ENCODE data around the gene NIF3L1. TPM values are rescaled to one million over a fixed set of nuclear protein-coding genes. Genes with fewer than 3 reads are reported as not detected.

NIF3L1 gene
- total RNA-seq, 1 experiment from 2014 or later: 55.4 TPM

DNA sequence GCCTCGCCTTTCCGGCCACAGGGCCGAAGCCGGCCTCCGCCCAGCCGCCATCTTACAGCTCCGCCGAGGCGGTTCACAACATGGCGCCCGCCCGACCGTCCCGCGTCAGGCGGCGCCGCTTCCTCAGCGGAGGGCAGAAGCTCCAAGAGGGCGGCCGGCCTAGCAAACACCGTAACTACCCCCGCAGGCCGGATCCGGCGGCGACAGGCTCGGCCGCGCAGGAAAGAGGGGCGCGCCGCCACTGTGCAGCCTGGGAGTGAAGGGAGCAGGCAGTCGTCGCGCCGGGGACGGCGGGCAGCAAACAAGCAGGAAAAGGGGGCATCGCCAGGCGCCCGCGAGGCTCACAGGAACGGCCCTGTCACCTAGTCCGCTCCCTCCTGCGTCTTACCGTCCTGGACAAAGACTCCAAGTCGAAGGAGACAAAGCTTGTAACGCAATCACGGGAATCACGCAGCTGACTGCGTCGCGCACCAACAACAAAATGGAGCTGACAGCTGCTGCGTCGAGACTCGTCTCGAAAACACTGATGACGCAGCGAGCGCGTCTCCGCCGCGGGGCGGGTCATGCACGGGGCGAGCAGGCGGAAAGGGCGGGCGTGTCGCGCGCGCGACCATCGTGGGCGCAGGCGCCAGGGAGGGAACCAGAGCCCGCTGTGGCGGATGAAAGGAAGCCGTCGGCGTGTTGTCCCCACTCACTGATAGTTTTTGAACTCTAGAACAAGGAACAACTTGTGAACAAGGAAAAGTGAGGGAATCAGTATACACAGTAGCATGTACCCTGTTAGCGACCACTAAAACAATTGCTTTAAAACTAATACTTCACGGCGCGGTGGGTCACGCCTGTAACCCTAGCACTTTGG is 24.8 kb upstream of the NIF3L1 start, which contains the start of gene CLK1:
Gene CLK1 (minus strand): TSS at position 483 of the 859 bp plus-strand sequence. CDS start 2,796 bp downstream, outside the sequence.
- Histone ChIP-seq H3K27me3 (ENCODE audit: insufficient read depth, low read length) (no peaks in the 10 kb centered on the region), H4K5ac (ENCODE audit: insufficient read length, low read depth, low read length) (peak within 1 kb of the TSS; percentile 8), H2BK20ac (ENCODE audit: low read depth, low read length, poor library complexity, severe bottlenecking) (no peak within 1 kb of the TSS), H2AFZ (ENCODE audit: low read length) (no peak within 1 kb of the TSS), H4K91ac (ENCODE audit: insufficient read length, low read depth, low read length) (peak within 1 kb of the TSS; percentile 53), H3K79me1 (ENCODE audit: insufficient read depth, low read depth, low read length, poor library complexity, severe bottlenecking) (no peaks in the 10 kb centered on the region), H3K9me3 (ENCODE audit: control insufficient read depth, low read depth, low read length) (no peaks in the 10 kb centered on the region), H3K4ac (ENCODE audit: low read depth, low read length) (no peak within 1 kb of the TSS; the same call in 1 of the 2 replicates), H2BK15ac (ENCODE audit: low read depth, low read length) (no peak within 1 kb of the TSS), H4K8ac (replicated peaks; ENCODE audit: insufficient read length, low read depth, low read length) (peak within 1 kb of the TSS; percentile 34), H4K20me1 (ENCODE audit: control insufficient read depth, insufficient read depth, insufficient read length) (no peaks in the 10 kb centered on the region), H3K18ac (ENCODE audit: insufficient read length, low read depth, low read length) (peak within 1 kb of the TSS; percentile 88), H2BK5ac (ENCODE audit: insufficient read length, low read length) (peak within 1 kb of the TSS; percentile 66), H3T11ph (ENCODE audit: low read length) (no peak within 1 kb of the TSS), H3K56ac (ENCODE audit: insufficient read length, low read depth, low read length) (peak within 1 kb of the TSS; percentile 64), H3K4me2 (ENCODE audit: insufficient read depth, insufficient read length, low read length) (peak within 1 kb of the TSS; percentile 72), H3K79me2 (ENCODE audit: insufficient read depth, low read length) (peaks cover 25% of the 10 kb centered on the region; the same call in 1 of the 2 replicates), H3K23me2 (ENCODE audit: insufficient read length, low read depth, low read length, poor library complexity, severe bottlenecking) (peaks cover 10% of the 10 kb centered on the region), H3K4me1 (ENCODE audit: insufficient read depth, low read length) (no peaks in the 10 kb centered on the region), H3K14ac (ENCODE audit: insufficient read depth, low read length) (peak within 1 kb of the TSS; percentile 94), H2AK5ac (ENCODE audit: insufficient read length, low read length) (peak within 1 kb of the TSS; percentile 2), H2BK120ac (ENCODE audit: low read depth, low read length, poor library complexity, severe bottlenecking) (no peak within 1 kb of the TSS), H3K27ac (ENCODE audit: insufficient read length, low read depth, low read length) (peak within 1 kb of the TSS; percentile 36), H2BK12ac (ENCODE audit: insufficient read length, low read depth, low read length) (peak within 1 kb of the TSS; percentile 90), H3K9ac (ENCODE audit: extremely low read depth, insufficient read length, low read length) (peak within 1 kb of the TSS; percentile 97), H3K23ac (ENCODE audit: insufficient read length, low read depth, low read length) (no peak within 1 kb of the TSS)
- peaks cover 12 to 32% (median 28%) of the 10 kb centered on the region in 3 experiments for H3K36me3 Mint-ChIP-seq (ENCODE audit: insufficient read depth in 1 of 3, low read depth in 3 of 3)
- peak within 1 kb of the TSS; percentile 94 to 97 for H3K4me3 Mint-ChIP-seq
- H3K27me3 Mint-ChIP-seq (ENCODE audit: low read depth): no peaks in the 10 kb centered on the region
- H3K4me1 Mint-ChIP-seq: peaks cover 22 to 23% of the 10 kb centered on the region in 2 experiments
- peak; percentile 88 for DNase-seq
- WGBS (ENCODE audit: extremely low coverage, insufficient read length, low lambda C conversion rate): no CpG with 5 or more reads among the region's 89 CpGs
- TF ChIP-seq, protein P1, sequence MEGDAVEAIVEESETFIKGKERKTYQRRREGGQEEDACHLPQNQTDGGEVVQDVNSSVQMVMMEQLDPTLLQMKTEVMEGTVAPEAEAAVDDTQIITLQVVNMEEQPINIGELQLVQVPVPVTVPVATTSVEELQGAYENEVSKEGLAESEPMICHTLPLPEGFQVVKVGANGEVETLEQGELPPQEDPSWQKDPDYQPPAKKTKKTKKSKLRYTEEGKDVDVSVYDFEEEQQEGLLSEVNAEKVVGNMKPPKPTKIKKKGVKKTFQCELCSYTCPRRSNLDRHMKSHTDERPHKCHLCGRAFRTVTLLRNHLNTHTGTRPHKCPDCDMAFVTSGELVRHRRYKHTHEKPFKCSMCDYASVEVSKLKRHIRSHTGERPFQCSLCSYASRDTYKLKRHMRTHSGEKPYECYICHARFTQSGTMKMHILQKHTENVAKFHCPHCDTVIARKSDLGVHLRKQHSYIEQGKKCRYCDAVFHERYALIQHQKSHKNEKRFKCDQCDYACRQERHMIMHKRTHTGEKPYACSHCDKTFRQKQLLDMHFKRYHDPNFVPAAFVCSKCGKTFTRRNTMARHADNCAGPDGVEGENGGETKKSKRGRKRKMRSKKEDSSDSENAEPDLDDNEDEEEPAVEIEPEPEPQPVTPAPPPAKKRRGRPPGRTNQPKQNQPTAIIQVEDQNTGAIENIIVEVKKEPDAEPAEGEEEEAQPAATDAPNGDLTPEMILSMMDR (conservative IDR thresholded peaks at IDR 0.05): no peak
- no peaks in the 10 kb centered on the region for H3K9me3 Mint-ChIP-seq
- H3K27ac Mint-ChIP-seq: peak within 1 kb of the TSS; percentile 98 to 99 (median 99)

Measured in H9 (cell line).